Measurements from ENCODE around the gene DYNLL1.
"Not testable (repeated sequence)": the region's sequence is repeated elsewhere in the genome, so short reads cannot be mapped to it uniquely, and the experiment has no call there.

Gene DYNLL1

GRCh38 chr12:120522568-120522967 lies 26.7 kb downstream of the DYNLL1 start:
- no peak for DNase-seq

DNA sequence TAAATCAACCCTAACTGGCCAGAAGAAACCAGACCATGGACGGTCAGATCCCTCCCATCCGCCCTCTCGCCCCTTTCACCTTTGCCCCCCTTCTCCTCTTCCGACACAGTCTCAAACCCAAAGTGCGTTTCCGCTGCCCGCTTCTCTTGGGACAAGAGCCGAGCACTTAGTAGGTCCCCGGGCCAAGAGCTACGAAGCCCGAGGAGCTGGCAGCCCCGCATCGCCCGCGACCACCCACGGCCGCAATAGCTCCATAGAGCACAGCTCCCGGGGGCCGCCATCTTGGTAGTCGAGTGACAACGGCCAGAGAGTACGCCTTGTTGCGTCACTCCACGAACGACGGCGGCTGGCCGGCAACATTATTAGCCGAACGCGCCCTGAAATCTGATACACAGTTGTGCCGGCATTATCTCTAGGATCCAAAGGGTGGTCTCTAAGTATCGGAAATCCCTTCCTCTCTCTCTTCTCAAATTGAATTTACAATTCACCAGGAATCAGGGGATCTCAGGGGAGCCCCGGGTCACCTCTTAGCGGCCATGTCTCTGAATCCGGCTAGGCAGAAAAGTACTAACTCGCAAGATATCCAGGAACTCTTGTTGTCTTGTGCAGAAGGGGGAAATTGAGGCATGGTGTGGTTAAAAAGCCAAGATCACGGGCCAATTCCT lies 33.1 kb downstream of the DYNLL1 start, which contains the start of gene COQ5:
TSS of gene COQ5 (minus strand) at position 298 of the 665 bp plus-strand sequence. CDS start at position 281, 17 bp downstream.
- peak; percentile 69 for DNase-seq

DNA sequence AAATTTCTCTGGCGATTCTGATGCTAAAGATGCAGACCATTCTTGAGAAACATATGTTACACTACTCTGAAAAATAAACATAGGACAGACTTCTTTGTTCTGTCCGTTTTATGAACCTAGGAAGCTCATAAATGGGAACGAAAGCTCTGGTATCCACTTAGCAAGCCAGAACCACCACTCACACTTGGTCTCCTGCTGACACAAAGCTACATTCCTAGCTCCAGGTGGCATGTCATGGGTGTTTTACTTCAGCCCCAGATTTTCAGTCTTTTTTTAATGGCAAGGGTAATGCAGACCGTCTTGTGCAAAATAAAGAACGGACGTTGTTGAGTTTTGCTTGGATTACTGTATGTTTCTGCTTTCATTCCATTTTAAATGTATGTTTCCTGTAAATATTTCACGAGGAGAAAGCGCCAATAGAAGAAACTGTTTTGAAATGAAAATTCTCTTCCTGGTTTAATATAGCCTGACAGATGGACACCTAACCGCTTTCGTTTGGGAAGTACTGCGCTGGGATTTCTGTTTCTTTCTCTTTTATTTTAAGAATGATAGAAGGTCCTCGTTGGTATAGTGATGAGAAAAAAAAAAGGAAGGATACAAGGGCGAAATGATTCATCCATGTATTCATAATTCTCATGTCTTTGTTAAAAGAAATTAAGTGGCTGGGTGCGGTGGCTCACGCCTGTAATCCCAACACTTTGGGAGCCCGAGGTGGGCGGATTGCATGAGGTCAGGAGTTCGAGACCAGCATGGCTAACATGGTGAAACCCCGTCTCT lies 33.9 kb downstream of the DYNLL1 start:
- DNase-seq: no peak

DNA sequence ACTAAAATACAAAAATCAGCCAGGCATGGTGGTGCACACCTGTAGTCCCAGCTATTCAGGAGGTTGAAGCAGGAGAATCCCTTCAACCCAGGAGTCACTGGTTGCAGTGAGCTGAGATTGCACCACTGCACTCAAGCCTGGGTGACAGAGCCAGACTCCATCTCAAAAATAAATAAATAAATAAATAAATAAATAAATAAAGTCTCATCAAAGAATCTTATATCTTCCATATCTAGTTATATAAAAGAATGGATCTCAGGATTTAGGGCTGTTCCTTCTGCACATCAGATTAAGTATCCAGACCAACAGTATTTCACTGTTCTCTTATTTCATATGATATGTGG lies 34.5 kb downstream of the DYNLL1 start:
- DNase-seq: not testable (repeated sequence)

- DNase-seq: no peak
Measured at GRCh38 chr12:120532701-120533238, 36.9 kb downstream of the DYNLL1 start.

GRCh38 chr12:120534203-120534702 lies 38.3 kb downstream of the DYNLL1 start, which contains the start of gene RNF10:
TSS of gene RNF10 (plus strand) at chr12:120534356. CDS start at chr12:120534812, 456 bp downstream.
- DNase-seq: peak; percentile 64

- peak; percentile 50 for DNase-seq
Measured at GRCh38 chr12:120534703-120535655, 39.1 kb downstream of the DYNLL1 start.

DNA sequence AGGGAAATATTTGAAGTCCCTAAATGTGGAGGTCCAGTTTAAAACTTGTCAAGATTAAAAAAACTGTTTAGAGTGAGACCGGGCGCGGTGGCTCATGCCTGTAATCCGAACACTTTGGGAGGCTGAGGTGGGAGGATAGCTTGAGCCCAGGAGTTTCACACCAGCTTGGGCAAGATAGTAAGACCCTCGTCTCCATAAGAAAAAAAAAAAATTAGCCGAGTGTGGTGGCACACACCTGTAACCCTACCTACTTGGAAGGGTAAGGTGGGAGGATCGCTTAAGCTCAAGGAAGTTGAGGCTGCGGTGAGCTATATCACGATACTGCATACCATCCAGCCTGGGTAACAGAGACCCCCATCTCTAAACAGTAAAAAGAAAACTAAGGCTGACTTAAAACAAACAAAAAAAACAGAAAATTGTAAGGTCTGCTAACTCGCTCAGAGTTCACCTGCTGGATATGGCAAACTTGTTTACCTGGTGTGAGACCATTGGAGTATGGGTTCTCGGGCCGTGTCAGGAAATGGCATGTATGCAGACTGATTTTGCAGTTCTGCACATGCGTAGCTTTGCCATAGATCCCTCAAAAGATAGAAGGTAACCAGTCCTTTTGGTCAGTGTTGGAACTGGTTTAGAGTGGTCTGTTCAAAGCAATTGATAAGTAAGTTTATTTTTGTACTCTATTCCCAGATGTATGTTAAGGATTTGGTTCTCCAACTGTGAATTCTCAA lies 40.3 kb downstream of the DYNLL1 start:
- no peak for DNase-seq

GRCh38 chr12:120537856-120538220 lies 41.9 kb downstream of the DYNLL1 start:
- no peak for DNase-seq

DNA sequence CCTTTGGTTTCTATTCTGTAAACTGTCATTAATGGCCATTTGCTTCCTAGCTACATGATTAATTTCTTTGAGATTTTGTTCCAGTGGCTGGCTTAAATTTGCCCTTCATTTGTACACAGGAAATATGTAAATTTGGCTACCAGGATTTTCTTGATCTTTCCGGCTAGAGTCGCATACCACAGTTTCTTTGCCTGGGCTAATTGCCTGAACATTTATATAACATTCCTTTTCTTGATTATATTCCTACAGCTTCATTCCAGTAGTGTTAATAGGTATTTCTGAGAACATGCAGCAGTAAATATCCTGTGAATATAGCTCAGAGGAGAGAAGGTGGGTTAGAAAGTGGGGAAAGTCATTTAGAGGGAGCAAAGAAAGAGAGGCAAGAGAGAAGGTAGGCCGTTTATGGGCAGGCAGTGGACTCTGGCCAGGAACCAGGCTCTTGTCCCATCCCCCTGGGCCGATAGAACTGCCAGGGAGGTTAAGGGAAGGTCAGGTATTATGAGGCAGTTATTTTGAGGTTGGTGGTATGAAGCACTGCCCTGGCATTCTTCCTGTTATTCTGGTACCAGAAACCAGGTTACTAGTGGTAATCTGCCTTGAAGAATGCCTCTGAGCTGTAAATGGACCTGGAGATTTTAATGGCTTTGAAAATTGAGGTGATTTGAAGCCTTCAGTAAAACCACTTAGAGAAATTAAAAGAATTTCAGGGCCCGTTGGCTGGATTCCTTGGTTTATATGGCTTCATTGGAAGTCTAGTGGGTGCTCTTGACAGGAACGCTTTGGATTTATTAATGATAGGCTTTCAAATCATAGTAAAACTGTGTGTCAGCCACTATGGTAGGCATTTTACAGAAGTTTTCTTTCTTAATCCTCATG lies 42.6 kb downstream of the DYNLL1 start:
- peak; percentile 89 for DNase-seq

GRCh38 chr12:120539303-120539702 lies 43.4 kb downstream of the DYNLL1 start:
- peak; percentile 35 for DNase-seq

- DNase-seq: peak; percentile 96
Measured at GRCh38 chr12:120540445-120540844, 44.5 kb downstream of the DYNLL1 start.

DNA sequence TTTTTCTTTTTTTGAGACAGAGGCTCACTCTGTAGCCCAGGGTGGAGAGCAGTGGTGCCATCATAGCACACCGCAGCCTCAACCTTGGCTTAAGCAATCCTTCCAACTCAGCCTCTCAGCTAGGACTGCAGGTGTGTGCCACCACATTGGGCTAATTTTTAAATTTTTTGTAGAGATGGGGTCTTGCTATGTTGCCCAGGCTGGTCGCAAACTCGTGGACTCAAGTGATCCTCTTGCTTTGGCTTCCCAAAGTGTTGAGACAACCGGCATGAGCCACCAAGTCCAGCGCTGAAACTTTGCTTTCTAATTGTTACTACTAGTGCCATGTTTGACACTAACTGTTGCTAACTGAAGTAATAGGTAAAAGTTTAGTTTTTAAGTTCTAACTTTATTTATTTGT lies 46.3 kb downstream of the DYNLL1 start:
- DNase-seq: no peak

DNA sequence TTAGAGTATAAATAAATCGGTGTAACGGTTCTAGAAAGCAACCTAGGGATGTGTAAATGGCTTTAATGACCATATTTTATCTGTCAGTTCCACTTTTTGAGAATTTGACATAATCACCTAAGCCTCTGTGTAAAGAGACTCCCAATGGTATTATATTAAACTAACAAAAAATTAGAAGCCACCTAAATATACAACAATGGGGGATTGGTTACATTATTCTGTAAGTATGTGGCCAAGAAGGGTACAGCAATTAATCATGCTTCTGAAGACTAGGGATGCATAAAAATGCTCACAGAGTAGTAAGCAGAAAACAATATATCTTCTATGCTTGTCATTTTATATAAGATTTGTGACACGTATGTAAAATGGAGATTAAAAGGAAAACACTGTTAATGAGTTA lies 48.8 kb downstream of the DYNLL1 start:
- no peak for DNase-seq

GRCh38 chr12:120546050-120546386 lies 50.1 kb downstream of the DYNLL1 start:
- no peak for DNase-seq

Data from NCI-H226 (cell line).